Measurements from ENCODE around the gene PLA2G6. TPM values are rescaled to one million over a fixed set of nuclear protein-coding genes. Genes with fewer than 3 reads are reported as not detected.

PLA2G6 gene, protein sequence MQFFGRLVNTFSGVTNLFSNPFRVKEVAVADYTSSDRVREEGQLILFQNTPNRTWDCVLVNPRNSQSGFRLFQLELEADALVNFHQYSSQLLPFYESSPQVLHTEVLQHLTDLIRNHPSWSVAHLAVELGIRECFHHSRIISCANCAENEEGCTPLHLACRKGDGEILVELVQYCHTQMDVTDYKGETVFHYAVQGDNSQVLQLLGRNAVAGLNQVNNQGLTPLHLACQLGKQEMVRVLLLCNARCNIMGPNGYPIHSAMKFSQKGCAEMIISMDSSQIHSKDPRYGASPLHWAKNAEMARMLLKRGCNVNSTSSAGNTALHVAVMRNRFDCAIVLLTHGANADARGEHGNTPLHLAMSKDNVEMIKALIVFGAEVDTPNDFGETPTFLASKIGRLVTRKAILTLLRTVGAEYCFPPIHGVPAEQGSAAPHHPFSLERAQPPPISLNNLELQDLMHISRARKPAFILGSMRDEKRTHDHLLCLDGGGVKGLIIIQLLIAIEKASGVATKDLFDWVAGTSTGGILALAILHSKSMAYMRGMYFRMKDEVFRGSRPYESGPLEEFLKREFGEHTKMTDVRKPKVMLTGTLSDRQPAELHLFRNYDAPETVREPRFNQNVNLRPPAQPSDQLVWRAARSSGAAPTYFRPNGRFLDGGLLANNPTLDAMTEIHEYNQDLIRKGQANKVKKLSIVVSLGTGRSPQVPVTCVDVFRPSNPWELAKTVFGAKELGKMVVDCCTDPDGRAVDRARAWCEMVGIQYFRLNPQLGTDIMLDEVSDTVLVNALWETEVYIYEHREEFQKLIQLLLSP
- 71.1 TPM for polyA plus RNA-seq
- long read RNA-seq, donor 1, partial matches to known transcripts = 0 of 2 reads
- long read RNA-seq, donor 1, other reads (novel, unspliced or antisense) = 0 of 2 reads
- long read RNA-seq, donor 2, partial matches to known transcripts = 0 of 2 reads
- long read RNA-seq, donor 2, other reads (novel, unspliced or antisense) = 0 of 2 reads
- long read RNA-seq, donor 3, partial matches to known transcripts = 0 of 3 reads
- long read RNA-seq, donor 3, other reads (novel, unspliced or antisense) = 0 of 3 reads
- long read RNA-seq, donor 4 = 0 reads
- long read RNA-seq, donor 5, partial matches to known transcripts = 0 of 1 reads
- long read RNA-seq, donor 5, other reads (novel, unspliced or antisense) = 0 of 1 reads
- long read RNA-seq, donor 6, partial matches to known transcripts = 0 of 1 reads
- long read RNA-seq, donor 6, other reads (novel, unspliced or antisense) = 0 of 1 reads
- long read RNA-seq, donor 7, partial matches to known transcripts = 0 of 1 reads
- long read RNA-seq, donor 7, other reads (novel, unspliced or antisense) = 0 of 1 reads
- long read RNA-seq, donor 8, partial matches to known transcripts = 0 of 6 reads
- long read RNA-seq, donor 8, other reads (novel, unspliced or antisense) = 5 of 6 reads
- long read RNA-seq, donor 9, partial matches to known transcripts = 0 of 1 reads
- long read RNA-seq, donor 9, other reads (novel, unspliced or antisense) = 0 of 1 reads
- long read RNA-seq, donor 10, partial matches to known transcripts = 0 of 3 reads
- long read RNA-seq, donor 10, other reads (novel, unspliced or antisense) = 0 of 3 reads
- long read RNA-seq, donor 11, partial matches to known transcripts = 0 of 6 reads
- long read RNA-seq, donor 11, other reads (novel, unspliced or antisense) = 0 of 6 reads

DNA sequence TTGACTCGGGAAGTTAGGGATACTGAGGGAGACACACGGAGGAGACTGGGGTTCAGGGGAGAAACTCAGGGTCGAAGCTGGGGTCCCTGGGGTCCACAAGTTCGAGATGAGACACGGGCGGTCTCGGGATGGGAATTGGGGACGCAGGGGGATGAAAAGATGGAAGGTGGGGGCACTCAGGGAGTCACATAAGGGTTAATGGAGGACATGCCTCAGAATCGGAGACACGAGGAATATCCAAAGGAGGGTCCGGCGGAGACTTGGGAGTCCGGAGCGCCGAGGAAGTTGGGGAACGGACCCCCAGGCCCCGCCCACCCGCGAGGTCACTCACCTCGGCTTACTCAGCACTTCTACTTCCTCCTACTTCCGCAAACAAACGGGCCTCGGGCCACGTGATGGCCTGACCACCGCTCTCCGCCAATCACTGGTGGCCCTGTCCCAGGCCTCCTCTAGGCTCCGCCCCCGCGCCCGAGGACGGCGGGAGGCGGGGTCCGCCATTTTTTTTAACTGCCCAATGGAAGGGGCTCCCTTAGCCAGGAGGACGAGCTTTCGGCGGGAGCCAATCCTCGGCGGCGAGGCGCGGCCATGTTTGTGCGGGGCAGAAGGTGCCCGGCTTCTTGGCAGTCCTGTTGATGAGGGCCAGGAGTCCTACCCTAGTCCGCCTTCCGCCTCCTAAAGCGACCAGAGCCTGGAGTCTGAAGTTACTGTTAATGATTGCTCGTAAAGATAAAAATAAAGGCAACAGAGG lies at the start of gene PLA2G6:
PLA2G6 (minus strand) TSS at position 378 of the 748 bp plus-strand sequence. CDS start 12,404 bp downstream, outside the sequence.
- DNase-seq = peak; percentile 99 to 100
- no peaks in the 10 kb centered on the region for H3K36me3 ChIP-seq (ENCODE audit: control insufficient read depth, insufficient read depth, low read length)
- no peaks in the 10 kb centered on the region for H3K27me3 ChIP-seq (ENCODE audit: control insufficient read depth, insufficient read depth, low read length)
- WGBS (ENCODE audit: insufficient coverage, low lambda C conversion rate) = no CpG with 5 or more reads among the region's 48 CpGs
- peak within 1 kb of the TSS; percentile 77 for H3K4me3 ChIP-seq (ENCODE audit: low read length)
- H3K4me1 ChIP-seq (ENCODE audit: control insufficient read depth, insufficient read depth, low read length) = peaks cover 29% of the 10 kb centered on the region
- peak within 1 kb of the TSS; percentile 97 for H3K27ac ChIP-seq (ENCODE audit: low read length)
- no peaks in the 10 kb centered on the region for H3K9me3 ChIP-seq (ENCODE audit: control insufficient read depth, low read depth, low read length)

GRCh38 chr22:38230916-38231315 lies 49.3 kb upstream of the PLA2G6 start:
- WGBS (ENCODE audit: insufficient coverage, low lambda C conversion rate) = no CpG with 5 or more reads among the region's 9 CpGs
- Histone ChIP-seq H3K36me3 (ENCODE audit: control insufficient read depth, insufficient read depth, low read length) (peaks cover 85% of the 10 kb centered on the region), H3K4me1 (ENCODE audit: control insufficient read depth, insufficient read depth, low read length) (peaks cover 22% of the 10 kb centered on the region)

DNA sequence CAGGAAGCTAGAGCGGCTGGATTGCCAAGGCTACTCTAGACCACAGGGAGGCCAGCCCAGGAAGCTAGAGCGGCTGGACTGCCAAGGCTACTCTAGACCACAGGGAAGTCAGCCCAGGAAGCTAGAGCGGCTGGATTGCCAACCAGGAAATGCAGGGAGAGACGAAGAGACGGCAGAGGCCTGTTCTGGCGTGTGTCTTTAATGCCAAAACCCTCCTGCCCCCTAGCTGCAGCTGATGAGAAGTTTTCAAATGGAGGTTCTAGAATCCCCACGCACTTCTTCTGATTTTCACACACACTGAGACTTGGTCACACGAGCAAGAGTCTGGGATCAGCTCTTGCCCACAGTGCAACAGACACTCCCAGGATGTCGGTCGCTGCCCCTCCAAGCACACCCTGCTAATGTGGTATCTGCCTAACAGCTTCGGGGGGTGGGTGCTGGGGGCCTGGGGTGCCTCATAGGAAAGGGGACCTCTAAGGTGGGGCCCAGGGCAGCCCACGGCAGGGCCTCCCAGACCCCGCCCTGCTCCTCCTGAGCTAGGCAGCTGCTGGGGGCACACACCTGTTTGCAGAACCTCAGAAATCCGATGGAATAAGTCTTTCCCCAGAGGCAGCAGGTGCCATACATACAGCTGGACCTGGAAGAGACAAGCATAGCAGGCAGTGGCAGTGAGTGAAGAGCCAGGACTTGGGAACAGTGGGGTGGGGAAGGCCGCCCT lies 48.6 kb upstream of the PLA2G6 start:
- Histone ChIP-seq H3K36me3 (ENCODE audit: control insufficient read depth, insufficient read depth, low read length) (peaks cover 85% of the 10 kb centered on the region), H3K27me3 (ENCODE audit: control insufficient read depth, insufficient read depth, low read length) (no peaks in the 10 kb centered on the region), H3K9me3 (ENCODE audit: control insufficient read depth, low read depth, low read length) (no peaks in the 10 kb centered on the region), H3K27ac (ENCODE audit: low read length) (peak overlapping the region; percentile 9), H3K4me3 (ENCODE audit: low read length) (no peak overlapping the region), H3K4me1 (ENCODE audit: control insufficient read depth, insufficient read depth, low read length) (peaks cover 22% of the 10 kb centered on the region)
- DNase-seq = peak; percentile 61 to 76
- 0% methylated on average over 1 of the region's 15 CpGs for WGBS (ENCODE audit: insufficient coverage, low lambda C conversion rate)

More at GRCh38 chr22:38230916-38231315, 49.3 kb upstream of the PLA2G6 start:
- peak overlapping the region; percentile 9 for H3K27ac ChIP-seq (ENCODE audit: low read length)
- no peak overlapping the region for H3K4me3 ChIP-seq (ENCODE audit: low read length)
- H3K9me3 ChIP-seq (ENCODE audit: control insufficient read depth, low read depth, low read length) = no peaks in the 10 kb centered on the region
- DNase-seq = no peak
- H3K27me3 ChIP-seq (ENCODE audit: control insufficient read depth, insufficient read depth, low read length) = no peaks in the 10 kb centered on the region

DNA sequence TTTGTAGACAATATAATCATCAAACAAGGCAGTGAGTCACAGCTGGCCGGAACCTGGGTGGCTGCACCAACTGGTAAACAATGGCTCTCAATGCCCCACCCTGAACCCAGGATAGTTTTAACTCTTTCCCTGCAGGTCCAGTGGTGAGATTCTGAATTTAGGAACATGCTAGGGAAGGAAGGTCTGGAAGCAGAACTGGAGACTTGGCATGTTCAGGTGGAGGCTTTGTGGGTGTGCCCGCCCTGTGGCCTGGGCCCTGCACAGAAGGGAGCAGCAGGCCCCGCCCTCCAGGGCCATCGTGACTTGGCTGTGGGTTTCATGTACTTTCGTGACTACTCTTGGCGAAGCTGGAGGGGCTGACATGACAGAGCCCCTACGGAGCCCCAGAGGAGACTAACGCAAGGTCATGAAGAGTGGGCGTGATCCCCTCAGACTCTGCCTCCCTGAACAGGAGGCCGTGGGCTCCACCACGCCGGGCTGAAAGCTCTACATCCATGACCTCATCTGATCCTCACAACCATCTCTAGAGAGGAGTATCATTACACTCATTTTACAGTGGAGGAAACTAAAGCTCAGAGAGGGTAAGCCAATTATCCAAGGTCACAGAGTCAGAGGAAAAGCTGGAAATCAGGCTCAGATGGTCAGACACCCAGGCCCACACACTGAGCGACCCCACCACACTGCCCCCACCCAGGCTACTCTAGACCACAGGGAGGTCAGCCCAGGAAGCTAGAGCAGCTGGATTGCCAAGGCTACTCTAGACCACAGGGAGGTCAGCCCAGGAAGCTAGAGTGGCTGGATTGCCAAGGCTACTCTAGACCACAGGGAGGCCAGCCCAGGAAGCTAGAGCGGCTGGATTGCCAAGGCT lies 47.5 kb upstream of the PLA2G6 start:
- Histone ChIP-seq H3K4me1 (ENCODE audit: control insufficient read depth, insufficient read depth, low read length) (peaks cover 22% of the 10 kb centered on the region), H3K27me3 (ENCODE audit: control insufficient read depth, insufficient read depth, low read length) (no peaks in the 10 kb centered on the region), H3K4me3 (ENCODE audit: low read length) (no peak overlapping the region), H3K27ac (ENCODE audit: low read length) (peak overlapping the region; percentile 55), H3K9me3 (ENCODE audit: control insufficient read depth, low read depth, low read length) (no peaks in the 10 kb centered on the region), H3K36me3 (ENCODE audit: control insufficient read depth, insufficient read depth, low read length) (peaks cover 84% of the 10 kb centered on the region)
- DNase-seq = peak; percentile 34 to 55
- whole genome bisulfite sequencing (ENCODE audit: insufficient coverage, low lambda C conversion rate) = no CpG with 5 or more reads among the region's 14 CpGs

- no peak for DNase-seq
- peaks cover 85% of the 10 kb centered on the region for H3K36me3 ChIP-seq (ENCODE audit: control insufficient read depth, insufficient read depth, low read length)
- H3K4me3 ChIP-seq (ENCODE audit: low read length) = no peak overlapping the region
- peaks cover 22% of the 10 kb centered on the region for H3K4me1 ChIP-seq (ENCODE audit: control insufficient read depth, insufficient read depth, low read length)
- H3K27me3 ChIP-seq (ENCODE audit: control insufficient read depth, insufficient read depth, low read length) = no peaks in the 10 kb centered on the region
- H3K27ac ChIP-seq (ENCODE audit: low read length) = peak overlapping the region; percentile 55
- H3K9me3 ChIP-seq (ENCODE audit: control insufficient read depth, low read depth, low read length) = no peaks in the 10 kb centered on the region
- no CpG with 5 or more reads among the region's 3 CpGs for WGBS (ENCODE audit: insufficient coverage, low lambda C conversion rate)
Measured at GRCh38 chr22:38228326-38228872, 46.8 kb upstream of the PLA2G6 start.

DNA sequence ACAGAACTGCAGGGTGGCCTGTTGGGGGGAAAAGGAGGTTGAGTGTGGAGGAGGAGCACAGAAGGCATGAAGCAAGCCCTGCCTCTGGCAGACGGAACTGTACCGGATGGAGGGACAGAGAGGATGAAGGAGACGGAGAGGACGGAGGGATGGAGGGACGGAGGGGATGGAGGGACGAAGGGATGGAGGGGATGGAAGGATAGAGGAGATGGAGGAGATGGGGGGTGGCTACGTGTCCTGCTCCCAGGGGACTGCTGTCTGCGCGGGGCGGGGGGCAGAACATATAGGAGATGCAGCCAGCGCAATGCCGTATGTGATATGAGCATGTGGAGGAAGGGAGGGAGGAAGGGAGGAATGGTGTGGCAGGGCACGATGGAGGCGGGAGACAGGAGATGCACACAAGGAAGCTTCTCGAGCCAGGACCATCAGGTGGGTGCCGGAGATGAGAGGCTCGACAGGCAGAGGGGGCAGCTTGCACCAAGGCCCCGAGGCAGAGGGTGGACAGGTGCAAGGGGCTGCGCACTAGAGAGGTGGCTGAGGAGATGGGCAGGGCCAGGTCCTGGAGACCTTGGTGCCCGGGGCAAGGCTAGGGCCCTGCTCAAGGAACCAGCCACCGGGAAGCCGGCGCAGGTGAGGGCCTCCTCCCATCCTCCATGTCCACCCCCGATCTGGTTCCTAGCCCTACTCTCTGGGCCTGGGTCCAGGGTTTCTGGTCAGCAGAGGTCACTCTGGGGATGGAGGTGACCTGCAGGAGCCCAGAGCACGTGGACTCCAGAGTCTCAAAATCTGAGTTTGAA lies 45.4 kb upstream of the PLA2G6 start:
- no peak overlapping the region for H3K4me3 ChIP-seq (ENCODE audit: low read length)
- H3K36me3 ChIP-seq (ENCODE audit: control insufficient read depth, insufficient read depth, low read length) = peaks cover 85% of the 10 kb centered on the region
- no peaks in the 10 kb centered on the region for H3K9me3 ChIP-seq (ENCODE audit: control insufficient read depth, low read depth, low read length)
- peaks cover 22% of the 10 kb centered on the region for H3K4me1 ChIP-seq (ENCODE audit: control insufficient read depth, insufficient read depth, low read length)
- 94% methylated on average over 7 of the region's 25 CpGs for WGBS (ENCODE audit: insufficient coverage, low lambda C conversion rate)
- H3K27me3 ChIP-seq (ENCODE audit: control insufficient read depth, insufficient read depth, low read length) = no peaks in the 10 kb centered on the region
- H3K27ac ChIP-seq (ENCODE audit: low read length) = no peak overlapping the region
- DNase-seq = no peak

DNA sequence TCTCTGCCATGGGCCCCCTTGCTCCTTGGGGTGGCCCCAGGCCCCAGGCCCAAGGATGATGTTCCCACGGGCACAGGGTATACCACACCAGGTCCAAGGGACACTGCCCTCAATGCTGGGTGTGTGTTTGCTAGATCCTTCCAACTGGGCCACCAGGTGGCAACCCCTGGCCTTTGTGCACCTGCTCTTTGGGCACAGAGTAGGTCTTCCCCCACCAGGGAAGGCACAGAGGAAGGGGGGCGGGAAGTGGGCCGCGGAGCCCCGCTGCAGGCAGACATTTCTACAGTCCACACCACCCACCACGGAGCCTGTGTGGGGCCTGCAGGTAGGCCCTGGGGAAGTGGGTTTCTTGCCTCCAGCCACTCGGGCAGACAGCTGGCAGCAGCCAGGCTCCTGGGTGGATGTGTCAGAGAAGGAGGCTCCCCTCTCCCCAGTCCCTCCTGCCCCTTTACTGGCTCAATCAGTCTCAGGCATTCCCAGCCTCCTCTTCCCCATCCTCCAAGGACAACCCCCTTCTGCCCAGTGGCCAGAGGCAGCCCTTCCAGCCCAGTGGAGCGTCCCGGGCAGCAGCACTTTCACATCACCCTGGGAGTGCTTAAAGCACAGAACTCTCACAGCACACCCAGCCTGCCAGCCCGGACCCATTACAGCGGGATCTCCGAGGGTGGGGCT lies 41.8 kb upstream of the PLA2G6 start:
- Histone ChIP-seq H3K9me3 (ENCODE audit: control insufficient read depth, low read depth, low read length) (no peaks in the 10 kb centered on the region), H3K27me3 (ENCODE audit: control insufficient read depth, insufficient read depth, low read length) (no peaks in the 10 kb centered on the region), H3K36me3 (ENCODE audit: control insufficient read depth, insufficient read depth, low read length) (peaks cover 73% of the 10 kb centered on the region), H3K27ac (ENCODE audit: low read length) (no peak overlapping the region), H3K4me1 (ENCODE audit: control insufficient read depth, insufficient read depth, low read length) (peaks cover 23% of the 10 kb centered on the region), H3K4me3 (ENCODE audit: low read length) (no peak overlapping the region)
- no peak for DNase-seq
- no CpG with 5 or more reads among the region's 12 CpGs for WGBS (ENCODE audit: insufficient coverage, low lambda C conversion rate)
